Stimulated activated CD8-positive, alpha-beta memory T cell treated with anti-CD3 and anti-CD28 coated beads, Interleukin-15, amount 100 ng/mL, for 48 hours (primary cell): ENCODE results near the gene GATC.

Experiments used
- DNase-seq, 2 donors: peaks; one replicate each; pipeline ENCODE4 v3.0.0-alpha.2; 2020; ENCODE audit warnings: low read depth in 2 of 2

GATC gene, protein sequence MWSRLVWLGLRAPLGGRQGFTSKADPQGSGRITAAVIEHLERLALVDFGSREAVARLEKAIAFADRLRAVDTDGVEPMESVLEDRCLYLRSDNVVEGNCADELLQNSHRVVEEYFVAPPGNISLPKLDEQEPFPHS

DNA sequence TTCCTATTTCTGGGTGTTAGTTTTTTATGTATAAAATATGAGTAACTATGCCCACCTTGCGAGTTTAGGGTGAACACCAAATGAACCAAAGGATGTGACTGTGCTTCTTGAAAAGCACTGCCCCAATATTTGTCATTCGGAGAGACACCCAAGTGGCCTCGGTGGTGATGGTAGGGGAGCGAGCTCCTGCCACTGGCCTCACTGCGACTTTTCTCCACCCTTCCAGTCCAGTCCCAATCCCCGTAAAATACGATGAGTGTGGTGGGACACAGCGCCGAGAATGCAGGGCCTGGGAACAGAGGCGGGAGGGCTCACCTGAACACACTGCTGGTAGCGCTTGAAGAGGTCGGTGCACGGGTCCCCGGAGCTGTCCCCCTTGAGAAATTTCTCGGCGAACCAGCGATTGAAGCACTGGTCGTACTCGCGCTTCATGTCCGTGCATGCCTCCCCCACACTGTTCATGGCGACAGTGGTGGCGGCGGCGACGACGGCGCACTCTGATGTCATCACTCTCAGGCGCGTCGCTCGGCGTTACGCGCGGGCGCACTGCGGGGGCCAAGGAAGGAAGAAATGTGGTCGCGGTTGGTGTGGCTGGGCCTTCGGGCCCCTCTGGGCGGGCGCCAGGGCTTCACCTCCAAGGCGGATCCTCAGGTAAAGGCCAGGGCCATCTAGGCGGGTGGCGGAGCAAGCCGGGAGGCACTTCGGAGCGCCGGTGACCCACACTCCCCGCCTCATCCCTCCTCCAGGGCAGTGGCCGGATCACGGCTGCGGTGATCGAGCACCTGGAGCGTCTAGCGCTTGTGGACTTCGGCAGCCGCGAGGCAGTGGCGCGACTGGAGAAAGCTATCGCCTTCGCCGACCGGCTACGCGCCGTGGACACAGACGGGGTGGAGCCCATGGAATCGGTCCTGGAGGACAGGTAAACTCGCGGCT is at the start of gene GATC, which contains the start of gene TRIAP1:
TSS of gene GATC (plus strand) at position 534 of the 933 bp plus-strand sequence. CDS start at position 571, 37 bp downstream.
TSS of gene TRIAP1 (minus strand) at position 474 of the 933 bp plus-strand sequence. CDS start at position 462, 12 bp downstream.
- peak; percentile 81 to 85 for DNase-seq

DNA sequence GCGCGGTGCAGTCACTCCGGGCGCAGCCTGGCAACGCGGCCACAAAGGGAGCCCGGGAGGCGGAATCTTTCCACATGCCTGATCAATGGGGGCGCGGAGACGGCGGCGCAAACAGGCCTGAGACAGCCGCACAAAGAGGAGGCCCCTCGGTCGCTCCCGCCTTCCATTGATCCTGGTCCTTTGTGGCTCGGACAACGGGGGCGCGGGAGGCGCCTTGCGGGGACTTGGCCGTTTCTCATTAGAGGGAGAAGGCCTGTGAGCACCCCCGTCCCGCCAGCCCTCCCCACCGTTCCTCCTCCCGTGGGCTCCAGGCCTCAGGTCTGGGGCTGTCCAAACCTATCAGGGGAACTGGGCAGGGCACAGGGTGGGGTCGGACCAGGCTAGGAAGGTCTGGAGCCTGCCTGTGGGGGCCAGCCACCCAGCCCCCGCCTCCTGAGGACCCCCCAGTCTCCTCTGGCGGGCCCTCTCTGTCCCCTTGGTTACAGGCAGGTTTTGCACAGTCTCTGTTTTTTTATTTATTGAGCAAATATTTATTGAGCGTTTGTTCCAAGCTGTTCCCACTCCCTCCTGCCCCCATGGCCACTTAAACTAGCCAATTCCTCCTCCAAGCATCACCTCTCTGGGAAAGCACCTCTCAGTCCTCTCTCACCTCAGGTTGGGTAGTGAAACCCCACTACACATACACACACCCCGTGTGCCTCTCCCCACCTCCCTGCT is 48.3 kb upstream of the GATC start:
- no peak for DNase-seq

DNA sequence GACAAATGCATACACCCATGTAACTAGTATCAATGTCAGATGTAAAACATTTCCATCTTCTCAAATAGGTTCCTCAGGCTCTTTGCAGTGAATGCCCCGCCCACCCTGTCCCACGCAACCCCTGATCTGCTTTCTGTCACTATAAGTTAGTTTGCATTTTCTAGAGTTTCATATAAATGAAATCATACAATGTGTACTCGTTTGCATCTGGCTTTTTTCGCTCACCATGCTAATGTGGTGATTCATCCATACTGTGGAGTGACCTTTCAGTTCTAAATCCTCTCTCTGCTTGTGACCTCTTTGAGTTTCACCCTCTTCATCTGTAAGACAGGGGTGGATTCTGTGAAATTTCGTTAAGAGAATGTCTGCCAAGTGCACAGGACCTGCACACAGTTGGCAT is 46.7 kb upstream of the GATC start:
- DNase-seq: peak in 1 of 2 donors; percentile 6

DNA sequence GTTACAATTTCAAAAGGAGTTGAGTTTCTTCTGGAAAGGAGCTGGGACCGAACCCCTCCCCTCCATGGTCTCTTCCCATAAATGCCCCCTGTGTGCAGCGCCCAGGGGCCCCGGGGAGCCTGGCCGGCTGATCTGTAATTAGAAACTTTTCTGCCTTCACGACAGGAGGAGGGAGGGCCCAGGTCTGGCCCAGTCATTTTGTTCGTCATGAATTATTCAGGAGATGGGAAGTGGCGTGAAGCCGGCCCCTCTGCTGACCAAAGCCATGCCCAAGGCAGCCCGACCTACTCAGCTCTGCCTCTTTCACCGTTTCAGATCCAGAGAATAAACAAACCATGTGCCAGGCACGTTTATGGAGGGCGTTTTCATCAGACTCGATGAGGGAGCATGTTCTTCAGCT is 44.0 kb upstream of the GATC start:
- no peak for DNase-seq

DNA sequence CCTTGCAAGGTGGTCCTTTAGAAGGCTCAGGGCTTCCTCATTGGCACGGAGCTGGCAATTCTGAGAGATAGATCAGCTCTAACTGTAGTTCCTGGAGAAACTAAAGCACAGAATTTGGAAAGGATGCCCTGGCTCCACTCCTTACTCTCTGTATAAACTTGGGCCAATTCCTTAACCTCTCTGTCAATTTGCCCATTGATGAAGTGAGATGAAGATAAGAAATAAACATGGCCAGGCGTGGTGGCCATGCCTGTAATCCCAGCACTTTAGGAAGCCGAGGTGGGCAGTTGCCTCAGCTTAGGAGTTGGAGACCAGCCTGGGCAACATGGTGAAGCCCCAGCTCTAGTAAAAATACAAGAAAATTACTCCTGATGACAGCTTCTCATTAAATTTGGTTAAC is 42.4 kb upstream of the GATC start:
- no peak for DNase-seq

DNA sequence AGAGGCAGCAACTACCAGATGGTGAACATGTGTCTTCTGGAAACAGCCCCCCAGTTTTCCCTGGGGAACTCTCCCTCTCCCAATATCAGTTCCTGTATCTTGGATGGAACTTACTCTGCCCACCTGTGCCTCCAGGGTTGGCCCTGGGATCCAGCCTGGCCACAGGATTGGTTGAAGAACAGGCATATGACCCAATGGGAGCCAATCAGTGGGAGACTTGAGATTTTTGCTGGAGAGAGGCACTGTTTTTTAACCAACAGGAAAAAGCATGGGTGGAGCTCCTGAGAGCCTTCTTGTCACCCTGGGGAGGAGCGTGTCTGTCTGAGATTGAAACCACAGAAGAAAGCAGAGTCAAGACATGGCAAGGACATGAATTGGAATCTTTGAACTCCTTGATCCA is 42.0 kb upstream of the GATC start:
- no peak for DNase-seq

DNA sequence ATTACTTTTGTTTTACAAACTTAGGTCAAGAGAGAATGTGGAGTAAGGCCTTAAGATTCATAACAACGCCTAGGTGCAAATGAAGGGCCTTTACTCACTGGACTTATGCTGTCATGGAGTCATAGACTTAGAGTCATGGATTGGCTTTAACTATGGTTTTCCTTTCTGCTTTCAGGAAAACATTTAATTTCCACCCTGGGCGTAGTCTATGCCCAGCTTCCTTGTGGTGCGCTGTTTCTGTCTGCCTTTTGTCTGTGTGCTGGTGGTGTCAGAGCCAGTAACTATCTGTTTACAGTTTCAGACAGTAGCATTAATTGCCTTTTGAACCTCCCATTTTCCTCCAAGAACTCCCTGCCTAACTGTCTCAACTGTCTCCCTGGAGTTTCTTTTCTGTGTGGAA is 40.2 kb upstream of the GATC start:
- no peak for DNase-seq

DNA sequence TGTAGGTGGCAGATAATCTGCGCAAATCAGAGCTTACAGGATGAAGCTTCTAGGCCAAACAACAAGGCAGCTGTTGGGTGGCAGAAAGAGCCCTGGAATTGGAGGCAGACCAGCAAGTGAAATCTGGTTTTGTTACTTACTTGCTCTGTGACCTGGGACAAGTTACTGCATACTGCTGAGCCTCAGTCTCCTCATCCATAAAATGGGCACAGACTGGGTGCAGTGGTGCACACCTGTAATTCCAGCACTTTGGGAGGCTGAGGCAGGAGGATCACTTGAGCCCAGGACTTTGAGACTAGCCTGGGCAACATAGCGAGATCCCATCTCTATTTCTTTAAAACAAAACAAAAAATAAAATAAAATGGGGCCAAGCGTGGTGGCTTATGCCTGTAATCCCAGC is 39.7 kb upstream of the GATC start:
- no peak for DNase-seq

DNA sequence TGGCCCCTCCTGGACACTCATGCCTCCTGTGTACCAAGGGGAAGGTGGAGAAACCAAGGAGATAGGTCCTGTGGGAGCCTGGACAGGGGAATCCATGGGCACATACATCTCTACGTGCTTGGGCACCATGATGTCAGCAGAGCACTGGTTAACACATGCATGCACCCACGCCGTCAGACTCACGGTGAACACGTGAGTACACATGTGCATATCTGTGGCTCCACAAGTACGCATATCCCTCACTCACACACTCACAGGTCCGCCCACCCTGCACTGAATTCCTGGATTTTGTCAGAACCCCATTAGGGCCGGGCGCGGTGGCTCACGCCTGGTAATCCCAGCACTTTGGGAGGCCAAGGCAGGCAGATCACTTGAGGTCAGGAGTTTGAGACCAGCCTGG is 37.5 kb upstream of the GATC start:
- DNase-seq: no peak

DNA sequence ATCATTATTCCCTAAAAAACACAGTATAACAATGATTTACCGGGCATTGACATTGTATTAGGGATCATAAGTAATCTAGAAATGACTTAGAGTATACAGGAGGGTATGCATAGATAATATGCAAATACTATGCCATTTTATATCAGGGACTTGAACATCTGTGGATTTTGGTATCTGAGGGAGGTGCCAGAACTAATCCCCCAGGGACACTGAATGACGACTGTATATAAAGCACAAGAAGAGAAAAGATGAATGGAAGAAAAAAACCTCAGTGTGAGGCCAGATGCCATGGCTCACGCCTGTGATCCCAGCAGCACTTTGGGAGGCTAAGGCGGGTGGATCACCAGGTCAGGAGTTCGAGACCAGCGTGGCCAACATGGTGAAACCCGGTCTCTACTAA is 33.8 kb upstream of the GATC start:
- DNase-seq: no peak

DNA sequence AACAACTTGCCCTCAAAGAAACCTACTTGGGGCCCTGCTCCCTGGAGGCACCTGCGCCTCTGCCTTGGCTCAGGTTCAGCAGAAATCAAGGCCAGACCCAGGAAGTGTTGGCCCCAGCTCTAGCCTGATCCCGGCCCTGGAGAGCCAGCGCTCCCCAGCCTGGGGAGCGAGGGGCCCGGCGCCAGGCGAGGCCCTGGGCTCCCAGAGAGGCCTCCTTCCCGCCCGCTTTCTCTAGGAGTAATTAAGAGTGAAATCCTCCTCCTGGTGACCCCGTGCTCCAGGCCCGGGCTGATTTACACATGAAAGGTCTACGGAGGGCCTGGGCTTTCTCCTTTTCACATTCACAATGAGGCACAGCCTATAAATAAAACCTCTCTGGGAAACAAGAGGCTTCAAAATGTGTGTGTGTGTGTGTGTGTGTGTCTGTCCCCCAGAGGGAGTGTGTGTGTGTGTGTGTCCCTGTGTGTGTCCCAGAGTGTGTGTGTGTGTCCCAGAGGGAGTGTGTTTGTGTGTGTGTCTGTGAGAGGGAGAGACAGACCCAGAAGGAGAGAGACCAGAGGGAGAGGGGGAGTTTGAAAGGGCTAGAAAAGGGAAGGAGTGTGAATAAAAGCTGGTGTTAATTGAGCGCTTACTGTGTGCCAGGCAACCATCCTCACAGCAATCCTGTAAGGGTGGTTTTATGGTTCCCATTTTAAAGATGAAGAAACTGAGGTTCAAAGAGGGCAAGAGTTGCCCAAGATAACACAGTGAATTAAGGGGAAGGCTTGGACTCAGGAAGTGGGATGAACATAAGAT is 32.1 kb upstream of the GATC start:
- no peak for DNase-seq

DNA sequence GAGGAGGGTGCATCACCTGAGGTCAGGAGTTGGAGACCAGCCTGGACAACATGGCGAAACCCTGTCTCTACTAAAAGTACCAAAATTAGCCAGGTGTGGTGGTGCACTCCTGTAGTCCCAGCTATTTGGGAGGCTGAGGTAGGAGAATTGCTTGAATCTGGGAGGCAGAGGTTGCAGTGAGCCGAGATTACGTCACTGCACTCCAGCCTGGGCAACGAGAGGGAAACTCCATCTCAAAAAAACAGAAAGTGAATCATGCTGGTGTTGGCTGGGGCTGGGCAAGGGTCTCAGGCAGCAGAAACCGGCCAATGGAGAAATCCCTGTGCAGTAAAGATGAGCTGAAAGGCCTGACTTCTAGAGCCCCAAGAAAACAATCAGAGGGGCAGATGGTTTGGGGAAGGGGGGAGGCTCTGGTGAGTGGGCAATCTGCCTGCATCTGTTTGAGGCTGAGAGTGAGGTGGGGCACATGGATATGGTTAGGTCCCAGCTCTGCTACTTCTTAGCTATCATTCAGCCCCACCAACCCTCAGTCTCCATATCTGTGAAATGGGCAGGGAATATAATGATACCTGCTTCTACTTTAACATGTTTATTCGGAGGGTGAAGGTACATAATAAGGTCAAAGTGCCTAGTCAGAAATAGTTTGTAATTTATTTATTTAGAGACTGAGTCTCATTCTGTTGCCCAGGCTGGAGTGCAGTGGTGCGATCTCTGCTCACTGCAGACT is 29.6 kb upstream of the GATC start:
- no peak for DNase-seq

DNA sequence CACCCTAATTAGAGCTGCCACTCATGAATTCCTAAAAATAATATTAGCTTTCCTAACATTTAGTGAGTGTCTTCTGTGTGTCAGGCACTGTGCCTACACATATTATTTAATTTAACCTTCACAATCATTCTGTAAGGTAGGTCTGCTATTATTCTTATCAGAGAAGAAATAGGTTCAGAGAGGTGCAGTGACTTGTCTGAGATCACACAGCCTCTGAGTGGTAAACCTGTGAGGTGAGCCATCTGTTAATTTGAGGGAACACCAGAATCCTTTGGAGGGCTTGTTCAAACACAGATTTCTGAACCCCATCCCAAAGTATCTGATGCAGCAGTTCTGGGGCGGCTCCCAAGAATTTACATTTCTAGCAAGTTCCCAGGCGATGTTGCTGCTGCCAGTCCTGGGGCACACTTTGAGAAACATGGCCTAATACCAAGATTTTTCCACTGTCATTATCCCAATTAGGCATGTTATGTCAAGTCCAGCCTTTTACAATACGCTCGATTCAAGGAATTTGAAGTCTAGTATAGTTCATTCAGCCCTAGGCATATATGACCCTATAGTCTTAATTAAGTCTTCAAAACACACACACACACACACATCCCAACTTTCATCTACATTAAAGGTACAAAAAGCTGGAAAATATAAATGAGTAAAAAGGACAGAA is 28.2 kb upstream of the GATC start:
- DNase-seq: no peak

DNA sequence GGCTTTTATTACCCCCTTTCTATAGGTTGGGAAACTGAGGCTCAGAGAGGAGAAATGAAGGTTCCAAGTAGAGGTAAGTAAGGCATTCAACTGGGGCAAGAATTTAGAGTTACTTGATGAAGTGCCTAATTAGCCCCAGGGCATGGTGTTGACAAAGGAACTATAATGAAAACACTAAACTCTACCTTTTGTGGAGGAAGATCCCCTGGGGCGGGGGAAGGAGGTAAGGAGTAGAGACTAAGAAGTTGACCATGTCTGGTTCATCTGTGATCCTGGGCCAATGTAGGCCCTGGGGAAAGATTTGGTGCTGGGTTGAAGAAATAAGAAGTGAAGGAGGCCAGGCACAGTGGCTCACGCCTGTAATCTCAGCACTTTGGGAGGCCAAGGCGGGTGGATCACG is 24.5 kb upstream of the GATC start:
- DNase-seq: no peak

DNA sequence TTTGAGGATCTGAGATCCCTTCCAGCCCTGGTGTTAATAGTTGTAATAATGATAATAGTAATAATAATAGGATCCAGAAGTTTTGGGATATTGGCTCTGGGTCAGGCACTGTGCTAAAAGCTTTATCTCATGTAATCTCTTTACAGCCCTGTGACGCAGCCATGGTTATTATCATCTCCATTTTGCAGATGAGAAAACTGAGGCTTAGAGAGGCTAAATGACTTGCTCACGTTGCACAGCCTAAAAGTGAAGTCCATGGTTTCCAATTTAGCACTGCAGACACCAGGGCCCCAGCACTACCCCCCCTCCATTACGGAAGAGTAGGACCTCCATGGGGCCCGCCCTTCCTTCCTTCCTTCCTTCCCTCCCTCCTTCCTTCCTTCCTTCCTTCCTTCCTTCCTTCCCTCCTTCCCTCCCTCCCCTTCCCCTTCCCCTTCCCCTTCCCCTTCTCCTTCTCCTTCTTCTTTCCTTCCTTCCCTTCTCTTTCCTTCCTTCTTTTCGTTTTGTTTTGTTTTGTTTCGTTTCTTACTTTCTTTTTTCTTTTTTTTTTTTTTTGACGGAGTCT is 23.3 kb upstream of the GATC start:
- no peak for DNase-seq

DNA sequence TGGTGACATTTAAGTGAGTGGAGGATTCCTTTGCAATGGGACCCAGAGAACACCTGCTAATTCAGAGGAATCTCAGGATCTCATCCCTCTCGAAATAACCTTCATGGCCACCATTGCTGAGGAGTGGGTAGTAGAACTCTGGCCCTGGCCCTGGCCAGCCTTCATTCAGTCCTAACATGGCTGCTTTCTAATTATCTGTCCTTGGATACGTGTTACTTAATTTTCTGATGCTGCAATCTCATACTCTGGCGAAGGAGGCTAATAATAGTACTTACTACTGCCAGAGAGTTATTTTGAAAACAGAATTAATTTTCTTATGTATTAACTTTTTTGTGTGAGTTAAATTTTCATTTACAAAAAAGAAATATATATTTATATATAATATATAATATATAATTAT is 20.4 kb upstream of the GATC start:
- no peak for DNase-seq

DNA sequence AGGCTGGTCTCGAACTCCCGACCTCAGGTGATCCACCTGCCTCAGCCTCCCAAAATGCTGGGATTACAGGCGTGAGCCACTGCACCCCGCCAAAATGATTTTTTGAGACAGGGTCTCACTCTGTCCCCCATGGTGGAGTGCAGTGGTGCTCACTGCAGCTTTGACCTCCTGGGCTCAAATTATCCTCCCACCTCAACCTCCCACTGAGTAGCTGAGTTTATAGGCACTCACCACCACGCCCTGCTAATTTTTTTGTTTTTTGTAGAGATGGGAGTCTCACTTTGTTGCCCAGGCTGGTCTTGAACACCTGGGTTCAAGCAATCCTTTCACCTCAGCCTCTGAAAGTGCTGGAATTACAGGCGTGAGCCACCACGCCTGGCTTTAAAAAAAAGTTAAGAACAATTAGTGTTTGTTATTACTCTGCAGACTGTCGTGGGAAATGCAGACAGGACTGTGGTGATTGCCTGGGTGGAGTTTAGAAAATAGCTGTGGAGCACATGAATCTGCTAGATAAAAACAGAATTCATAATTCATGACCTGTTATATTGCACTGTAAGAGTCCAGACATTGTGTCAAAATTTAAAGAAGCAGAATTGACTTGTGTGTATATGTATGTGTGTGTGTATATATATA is 17.5 kb upstream of the GATC start:
- no peak for DNase-seq

DNA sequence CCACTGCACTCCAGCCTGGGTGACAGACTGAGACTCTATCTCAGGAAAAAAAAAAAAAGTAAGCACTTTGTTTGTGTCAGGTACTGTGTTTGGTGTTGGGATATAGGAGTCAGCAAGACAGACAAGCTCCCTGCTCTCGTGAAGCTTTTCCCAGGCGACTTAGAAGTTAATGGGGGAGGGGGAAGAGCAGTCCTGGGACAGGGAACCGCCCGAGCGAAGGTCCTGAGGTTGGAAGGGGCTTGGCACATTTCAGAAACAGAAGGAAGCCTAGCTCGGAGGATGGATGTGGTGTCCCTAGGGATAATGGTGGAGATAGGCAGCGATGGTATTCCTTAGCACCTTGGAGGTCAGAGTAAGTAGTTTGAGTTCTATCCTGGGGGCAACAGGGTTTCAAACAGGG is 16.9 kb upstream of the GATC start:
- DNase-seq: no peak

DNA sequence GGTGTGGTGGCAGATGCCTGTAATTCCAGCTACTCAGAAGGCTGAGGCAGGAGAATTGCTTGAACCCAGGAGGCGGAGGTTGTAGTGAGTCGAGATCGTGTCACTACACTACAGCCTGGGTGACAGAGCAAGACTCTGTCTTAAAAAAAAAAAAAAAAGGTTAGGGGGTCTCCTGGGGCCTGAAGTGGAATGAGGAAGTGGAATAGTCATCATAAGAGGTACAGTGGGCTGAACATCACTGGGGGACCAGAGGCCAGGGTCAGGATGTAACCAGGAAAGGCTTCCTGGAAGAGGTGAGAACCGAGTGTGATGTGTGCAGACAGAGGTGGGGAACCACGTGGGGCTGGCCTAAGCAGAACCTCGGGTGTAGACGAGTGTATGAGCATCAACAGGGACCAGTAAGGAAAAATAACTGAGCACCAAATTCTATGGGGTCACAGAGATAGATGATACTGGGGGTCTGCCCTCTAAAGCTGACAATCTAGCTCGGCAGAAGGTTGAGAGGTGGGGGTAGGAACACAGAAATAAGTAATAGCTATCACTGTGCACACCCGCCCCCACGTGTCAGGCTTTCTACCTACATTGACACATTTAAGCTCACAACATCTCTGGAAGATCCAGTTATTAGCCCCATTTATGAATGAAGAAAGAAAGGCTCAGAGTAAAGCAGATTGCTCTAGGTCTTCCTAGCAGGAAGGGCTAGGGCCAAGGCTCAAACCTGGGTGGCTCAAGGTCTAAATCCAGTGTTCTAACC is 13.3 kb upstream of the GATC start:
- no peak for DNase-seq
